Esophagus squamous epithelium (tissue), 4 donors: ENCODE data around the gene KIF1C.

Experiments used
- POLR2A ChIP-seq, 4 donors: fragments of 450-650 bp; IDR thresholded peaks; one replicate each; pipeline ENCODE4 v1.6.1; 2017; ENCODE audit warnings: antibody characterized with exemption in 4 of 4, mild to moderate bottlenecking in 4 of 4, moderate library complexity in 3 of 4
- TF ChIP-seq, protein P1 (sequence below), 6 experiments: fragments of 450-650 bp in 4 of 6; fragments of 200-600 bp in 2 of 6; sonication (generic) in 2 of 6; IDR thresholded peaks; one replicate each; pipeline ENCODE4 v1.5.1; 2016 to 2019; ENCODE audit warnings: antibody characterized with exemption in 6 of 6, mild to moderate bottlenecking in 4 of 6, moderate library complexity in 4 of 6

DNA sequence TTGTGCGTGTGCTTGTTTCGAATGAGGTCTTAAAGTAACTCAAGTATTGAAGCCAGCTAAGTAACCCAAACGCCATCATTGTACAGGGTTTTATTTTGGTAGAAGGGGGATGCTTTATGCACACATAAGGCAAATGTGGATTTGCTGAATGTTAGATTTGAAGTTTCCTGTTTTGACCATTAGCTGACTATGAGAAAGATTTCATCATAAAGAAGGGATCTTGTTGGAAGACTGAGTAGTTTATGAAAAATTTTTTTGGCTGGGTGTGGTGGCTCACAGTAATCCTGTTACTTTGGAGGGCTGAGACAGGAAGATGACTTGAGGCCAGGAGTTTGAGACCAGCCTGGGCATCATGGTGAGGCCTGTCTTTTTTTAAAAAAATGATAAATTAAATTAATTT is 70.5 kb downstream of the KIF1C start:
- TF ChIP-seq, protein P1, sequence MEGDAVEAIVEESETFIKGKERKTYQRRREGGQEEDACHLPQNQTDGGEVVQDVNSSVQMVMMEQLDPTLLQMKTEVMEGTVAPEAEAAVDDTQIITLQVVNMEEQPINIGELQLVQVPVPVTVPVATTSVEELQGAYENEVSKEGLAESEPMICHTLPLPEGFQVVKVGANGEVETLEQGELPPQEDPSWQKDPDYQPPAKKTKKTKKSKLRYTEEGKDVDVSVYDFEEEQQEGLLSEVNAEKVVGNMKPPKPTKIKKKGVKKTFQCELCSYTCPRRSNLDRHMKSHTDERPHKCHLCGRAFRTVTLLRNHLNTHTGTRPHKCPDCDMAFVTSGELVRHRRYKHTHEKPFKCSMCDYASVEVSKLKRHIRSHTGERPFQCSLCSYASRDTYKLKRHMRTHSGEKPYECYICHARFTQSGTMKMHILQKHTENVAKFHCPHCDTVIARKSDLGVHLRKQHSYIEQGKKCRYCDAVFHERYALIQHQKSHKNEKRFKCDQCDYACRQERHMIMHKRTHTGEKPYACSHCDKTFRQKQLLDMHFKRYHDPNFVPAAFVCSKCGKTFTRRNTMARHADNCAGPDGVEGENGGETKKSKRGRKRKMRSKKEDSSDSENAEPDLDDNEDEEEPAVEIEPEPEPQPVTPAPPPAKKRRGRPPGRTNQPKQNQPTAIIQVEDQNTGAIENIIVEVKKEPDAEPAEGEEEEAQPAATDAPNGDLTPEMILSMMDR (IDR thresholded peaks at IDR 0.05): no peak
- no peak for TF ChIP-seq POLR2A (IDR thresholded peaks at IDR 0.05)
